GM12878 (cell line): ENCODE results near the gene NLGN1. TPM values are rescaled to one million over a fixed set of nuclear protein-coding genes. Genes with fewer than 3 reads are reported as not detected.

Experiments
- ATAC-seq: fragments of 200-7000 bp; cut with Tn5 transposase; 3 replicates; pipeline ENCODE4 v1.9.1; 2020; ENCODE audit warnings: mild to moderate bottlenecking, moderate library complexity
- BruUV-seq: library from RNA; stranded (reverse); fragments of 400-500 nt; replicated peaks from 2 replicates; lab custom pipeline; 2021; lab: Mats Ljungman, UMichigan
- CTCF ChIA-PET: fragments of 300-600 bp; sonication (Branson Sonifier 250); formaldehyde crosslinking; extraction: SDS; loops from one replicate; lab custom pipeline; 2021; ENCODE audit warnings: inconsistent platforms; lab: Yijun Ruan, JAX
- POLR2A ChIA-PET: fragments of 350-600 bp; formaldehyde crosslinking; extraction: SDS; loops from one replicate; lab custom pipeline; 2021; ENCODE audit warnings: inconsistent platforms; lab: Charles Lee
- RAD21 ChIA-PET: fragments of 300-600 bp; sonication (Branson Sonifier 250); formaldehyde crosslinking; loops from one replicate; lab custom pipeline; 2023; ENCODE audit warnings: antibody characterized with exemption; ENCODE audit not compliant: unreplicated experiment; lab: Charles Lee
- SMC1A ChIA-PET: fragments of 300-600 bp; sonication (Branson Sonifier 250); formaldehyde crosslinking; loops from one replicate; lab custom pipeline; 2023; ENCODE audit not compliant: unreplicated experiment, uncharacterized antibody; lab: Charles Lee
- DNase-seq: peaks from one replicate; pipeline ENCODE4 v3.0.0-alpha.2; 2011; ENCODE audit warnings: low read depth, low spot score
- FAIRE-seq: peaks from 3 replicates; lab custom pipeline; 2011; peaks lifted over from hg19 to GRCh38; lab: Jason Lieb, UNC
- H2AFZ ChIP-seq: 2 replicates; pipeline ENCODE4 v1.6.0; 2011; ENCODE audit warnings: low read depth, low read length, control low read depth; ENCODE audit not compliant: control insufficient read depth
- H3K27ac ChIP-seq: 2 replicates; pipeline ENCODE4 v1.5.1; 2011; ENCODE audit warnings: control low read depth; ENCODE audit not compliant: control insufficient read depth, insufficient read depth
- H3K27me3 ChIP-seq, 2 experiments: replicated peaks in 1 of 2; 2 replicates each; pipeline versions ENCODE4 v1.6.0 to v1.6.1; 2011; ENCODE audit warnings: low read length in 1 of 2; ENCODE audit not compliant: control insufficient read depth in 2 of 2, insufficient read depth in 2 of 2
- H3K36me3 ChIP-seq, 2 experiments: 2 replicates each; pipeline ENCODE4 v1.5.1; 2011; ENCODE audit warnings: low read length in 1 of 2; ENCODE audit not compliant: control insufficient read depth in 2 of 2, insufficient read depth in 2 of 2
- H3K4me1 ChIP-seq: 2 replicates; pipeline ENCODE4 v1.6.1; 2011; ENCODE audit warnings: mild to moderate bottlenecking, low read length, moderate library complexity, mixed read lengths; ENCODE audit not compliant: control insufficient read depth, insufficient read depth
- H3K4me2 ChIP-seq: 2 replicates; pipeline ENCODE4 v1.6.0; 2011; ENCODE audit warnings: control low read depth; ENCODE audit not compliant: control insufficient read depth, insufficient read depth
- H3K4me3 ChIP-seq: fragments of 200-600 bp; sonication (generic); 2 replicates; pipeline ENCODE4 v1.5.1; 2016
- H3K79me2 ChIP-seq: 2 replicates; pipeline ENCODE4 v1.6.0; 2011; ENCODE audit warnings: low read length; ENCODE audit not compliant: control insufficient read depth, insufficient read depth
- H3K9ac ChIP-seq: 2 replicates; pipeline ENCODE4 v1.8.0; 2011; ENCODE audit warnings: low read length, control low read depth, mixed read lengths; ENCODE audit not compliant: control insufficient read depth, insufficient read depth
- H3K9me3 ChIP-seq: replicated peaks from 3 replicates; pipeline ENCODE4 v1.5.1; 2011; ENCODE audit warnings: mild to moderate bottlenecking, low read length; ENCODE audit not compliant: control insufficient read depth, insufficient read depth
- H4K20me1 ChIP-seq: 2 replicates; pipeline ENCODE4 v1.6.0; 2011; ENCODE audit not compliant: control insufficient read depth, insufficient read depth
- IKZF1 ChIP-seq: fragments of 450-650 bp; conservative IDR thresholded peaks from 2 replicates; pipeline ENCODE4 v1.6.1; 2017; ENCODE audit warnings: antibody characterized with exemption, mild to moderate bottlenecking
- JUND ChIP-seq: IDR thresholded peaks from 2 replicates; pipeline ENCODE4 v1.6.1; 2012; ENCODE audit warnings: low read depth, mild to moderate bottlenecking, low read length, improper control_type of control experiment, moderate library complexity
- KLF5 ChIP-seq: fragments of 450-650 bp; IDR thresholded peaks from 2 replicates; pipeline ENCODE4 v1.6.1; 2014; ENCODE audit warnings: mild to moderate bottlenecking; ENCODE audit not compliant: partially characterized antibody
- NR2C1 ChIP-seq: fragments of 450-650 bp; IDR thresholded peaks from 2 replicates; pipeline ENCODE4 v1.6.1; 2017; ENCODE audit warnings: antibody characterized with exemption, mild to moderate bottlenecking, moderate library complexity
- POU2F2 ChIP-seq: IDR thresholded peaks from 3 replicates; pipeline ENCODE4 v1.6.1; 2011; ENCODE audit warnings: low read depth, mild to moderate bottlenecking, low read length, borderline replicate concordance
- RCOR1 ChIP-seq: conservative IDR thresholded peaks from 2 replicates; pipeline ENCODE4 v1.6.1; 2012; ENCODE audit warnings: low read depth, low read length, improper control_type of control experiment
- SREBF2 ChIP-seq: IDR thresholded peaks from 2 replicates; pipeline ENCODE4 v1.6.1; 2012; ENCODE audit warnings: mild to moderate bottlenecking, low read length
- SRF ChIP-seq, 2 experiments: IDR thresholded peaks; 2 replicates each; pipeline ENCODE4 v1.6.1; 2011; ENCODE audit warnings: low read depth in 2 of 2, low read length in 2 of 2, mild to moderate bottlenecking in 1 of 2, moderate library complexity in 1 of 2
- SUPT20H ChIP-seq: IDR thresholded peaks from 2 replicates; pipeline ENCODE4 v1.6.1; 2011; ENCODE audit warnings: low read depth, mild to moderate bottlenecking, low read length, moderate library complexity, borderline replicate concordance; ENCODE audit not compliant: control insufficient read depth
- ZBED1 ChIP-seq: IDR thresholded peaks from 2 replicates; pipeline ENCODE4 v1.6.1; 2016; ENCODE audit warnings: borderline replicate concordance
- ZNF622 ChIP-seq: fragments of 450-650 bp; IDR thresholded peaks from 2 replicates; pipeline ENCODE4 v1.6.1; 2017; ENCODE audit warnings: mild to moderate bottlenecking, inconsistent platforms
- WGBS: methylation state at CpG from one replicate; pipeline ENCODE4 v1.1.6; 2016; ENCODE audit warnings: low lambda C conversion rate; ENCODE audit not compliant: insufficient replicate concordance, insufficient coverage; ENCODE audit errors: missing lambda C conversion rate; 5-methylcytosine and 5-hydroxymethylcytosine counted together
- in situ Hi-C: fragments of 300-500 bp; cut with MboI; formaldehyde crosslinking; loops from 9 replicates; pipeline ENCODE4 v1.14.3; 2018; ENCODE audit warnings: mixed read lengths
- intact Hi-C: fragments of 100-400 bp; cut with micrococcal nuclease; formaldehyde crosslinking; loops from one replicate; pipeline ENCODE4 v1.14.2; 2022; ENCODE audit not compliant: unreplicated experiment
- polyA plus RNA-seq, 11 experiments: library from polyadenylated mRNA; depleted of rRNA in 4 of 11; unstranded in 6 of 11; stranded (reverse) in 5 of 11; fragments of >200 nt; fragmentation: Nextera tagmentation in 4 of 11; fragmentation: Illumina TruSeq in 1 of 11; extraction: Ambion mirVana in 4 of 11; extraction: Trizol in 1 of 11; gene quantifications; 1 replicate in 1 of 11; 2 replicates in 10 of 11; pipeline versions ENCODE4 v1.2.1 to v1.2.3, GENCODE V29; 2011 to 2016; ENCODE audit warnings: inconsistent platforms in 2 of 11, missing spikeins in 2 of 11, low read depth in 1 of 11
- total RNA-seq, 4 experiments: library from RNA; depleted of rRNA in 3 of 4; stranded (reverse); fragments of >200 nt in 3 of 4; fragmentation: Illumina TruSeq in 1 of 4; extraction: Trizol in 1 of 4; gene quantifications; 2 replicates each; pipeline versions ENCODE4 v1.2.1 to v1.2.3, GENCODE V29; 2013 to 2021
- TF ChIP-seq, protein P1 (sequence below): IDR thresholded peaks from 2 replicates; pipeline ENCODE4 v1.6.1; 2011; ENCODE audit warnings: borderline replicate concordance, low read depth, mild to moderate bottlenecking, moderate library complexity, low read length; ENCODE audit not compliant: insufficient read depth, poor library complexity, severe bottlenecking
- TF ChIP-seq, protein P2 (sequence below): fragments of 450-650 bp; IDR thresholded peaks from 2 replicates; pipeline ENCODE4 v1.6.1; 2017; ENCODE audit warnings: low read depth, mild to moderate bottlenecking, moderate library complexity
- TF ChIP-seq, protein P3 (sequence below): IDR thresholded peaks from 2 replicates; pipeline ENCODE4 v1.6.1; 2012; ENCODE audit warnings: mild to moderate bottlenecking, low read depth, low read length

NLGN1 gene
- total and polyA plus RNA-seq, 10 of the 15 experiments (the other 5 are each of a cell fraction or from before 2014, with no cell fraction given) = not detected

DNA sequence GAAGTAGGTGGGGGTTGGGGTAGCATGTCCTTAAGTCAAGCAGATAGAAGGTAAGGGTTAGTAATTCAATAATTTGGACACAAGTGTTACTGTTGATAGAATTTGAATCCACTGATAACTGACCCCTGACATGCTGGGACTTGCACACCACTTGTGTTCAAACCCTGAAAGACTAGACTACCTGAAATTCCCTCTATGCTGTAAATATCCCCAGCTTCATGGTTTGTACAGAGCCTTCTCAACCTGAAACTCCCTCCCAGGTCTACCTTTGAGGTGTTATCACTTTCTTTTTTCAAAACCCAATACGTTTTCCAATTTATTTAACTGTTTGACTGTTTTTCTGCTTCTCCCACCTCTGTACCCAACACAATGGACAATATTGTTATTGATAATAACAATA is 459.6 kb downstream of the NLGN1 start:
- ChIA-PET CTCF (no interaction called here), RAD21 (no interaction called here), POLR2A (no interaction called here), SMC1A (interaction anchor here (0.9 kb wide), 1 partner anchor 47 kb away, joined by 3 read pairs; no protein-coding TSS in a partner anchor)
- Histone ChIP-seq H3K9me3 (no peaks in the 10 kb centered on the region), H3K79me2 (no peaks in the 10 kb centered on the region), H3K9ac (no peak overlapping the region), H3K36me3 (no peaks in the 10 kb centered on the region), H3K4me1 (no peaks in the 10 kb centered on the region), H4K20me1 (no peaks in the 10 kb centered on the region), H3K27me3 (no peaks in the 10 kb centered on the region), H3K27ac (no peak overlapping the region), H3K4me2 (no peak overlapping the region), H2AFZ (no peak overlapping the region), H3K4me3 (no peak overlapping the region)
- WGBS = 5% methylated on average over 1 of the region's 1 CpG
- FAIRE-seq = no peak
- intact Hi-C loops = no loop called here
- BruUV-seq = no TSS peak
- ATAC-seq = peak; percentile 32
- DNase-seq = no peak
- in situ Hi-C loops = no loop called here
- TF ChIP-seq SREBF2 = no peak
- TF ChIP-seq SRF (IDR thresholded peaks at IDR 0.05; ENCODE audit: low read depth in 2 of 2, low read length in 2 of 2) = no peak
- no peak for TF ChIP-seq RCOR1
- no peak for TF ChIP-seq POU2F2
- TF ChIP-seq ZNF622 = no peak
- no peak for TF ChIP-seq KLF5
- TF ChIP-seq, protein P1, sequence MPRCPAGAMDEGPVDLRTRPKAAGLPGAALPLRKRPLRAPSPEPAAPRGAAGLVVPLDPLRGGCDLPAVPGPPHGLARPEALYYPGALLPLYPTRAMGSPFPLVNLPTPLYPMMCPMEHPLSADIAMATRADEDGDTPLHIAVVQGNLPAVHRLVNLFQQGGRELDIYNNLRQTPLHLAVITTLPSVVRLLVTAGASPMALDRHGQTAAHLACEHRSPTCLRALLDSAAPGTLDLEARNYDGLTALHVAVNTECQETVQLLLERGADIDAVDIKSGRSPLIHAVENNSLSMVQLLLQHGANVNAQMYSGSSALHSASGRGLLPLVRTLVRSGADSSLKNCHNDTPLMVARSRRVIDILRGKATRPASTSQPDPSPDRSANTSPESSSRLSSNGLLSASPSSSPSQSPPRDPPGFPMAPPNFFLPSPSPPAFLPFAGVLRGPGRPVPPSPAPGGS = no peak
- no peak for TF ChIP-seq ZBED1
- no peak for TF ChIP-seq SUPT20H
- TF ChIP-seq NR2C1 = no peak
- TF ChIP-seq JUND = no peak
- TF ChIP-seq, protein P2, sequence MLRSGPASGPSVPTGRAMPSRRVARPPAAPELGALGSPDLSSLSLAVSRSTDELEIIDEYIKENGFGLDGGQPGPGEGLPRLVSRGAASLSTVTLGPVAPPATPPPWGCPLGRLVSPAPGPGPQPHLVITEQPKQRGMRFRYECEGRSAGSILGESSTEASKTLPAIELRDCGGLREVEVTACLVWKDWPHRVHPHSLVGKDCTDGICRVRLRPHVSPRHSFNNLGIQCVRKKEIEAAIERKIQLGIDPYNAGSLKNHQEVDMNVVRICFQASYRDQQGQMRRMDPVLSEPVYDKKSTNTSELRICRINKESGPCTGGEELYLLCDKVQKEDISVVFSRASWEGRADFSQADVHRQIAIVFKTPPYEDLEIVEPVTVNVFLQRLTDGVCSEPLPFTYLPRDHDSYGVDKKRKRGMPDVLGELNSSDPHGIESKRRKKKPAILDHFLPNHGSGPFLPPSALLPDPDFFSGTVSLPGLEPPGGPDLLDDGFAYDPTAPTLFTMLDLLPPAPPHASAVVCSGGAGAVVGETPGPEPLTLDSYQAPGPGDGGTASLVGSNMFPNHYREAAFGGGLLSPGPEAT = no peak
- no peak for TF ChIP-seq IKZF1
- TF ChIP-seq, protein P3, sequence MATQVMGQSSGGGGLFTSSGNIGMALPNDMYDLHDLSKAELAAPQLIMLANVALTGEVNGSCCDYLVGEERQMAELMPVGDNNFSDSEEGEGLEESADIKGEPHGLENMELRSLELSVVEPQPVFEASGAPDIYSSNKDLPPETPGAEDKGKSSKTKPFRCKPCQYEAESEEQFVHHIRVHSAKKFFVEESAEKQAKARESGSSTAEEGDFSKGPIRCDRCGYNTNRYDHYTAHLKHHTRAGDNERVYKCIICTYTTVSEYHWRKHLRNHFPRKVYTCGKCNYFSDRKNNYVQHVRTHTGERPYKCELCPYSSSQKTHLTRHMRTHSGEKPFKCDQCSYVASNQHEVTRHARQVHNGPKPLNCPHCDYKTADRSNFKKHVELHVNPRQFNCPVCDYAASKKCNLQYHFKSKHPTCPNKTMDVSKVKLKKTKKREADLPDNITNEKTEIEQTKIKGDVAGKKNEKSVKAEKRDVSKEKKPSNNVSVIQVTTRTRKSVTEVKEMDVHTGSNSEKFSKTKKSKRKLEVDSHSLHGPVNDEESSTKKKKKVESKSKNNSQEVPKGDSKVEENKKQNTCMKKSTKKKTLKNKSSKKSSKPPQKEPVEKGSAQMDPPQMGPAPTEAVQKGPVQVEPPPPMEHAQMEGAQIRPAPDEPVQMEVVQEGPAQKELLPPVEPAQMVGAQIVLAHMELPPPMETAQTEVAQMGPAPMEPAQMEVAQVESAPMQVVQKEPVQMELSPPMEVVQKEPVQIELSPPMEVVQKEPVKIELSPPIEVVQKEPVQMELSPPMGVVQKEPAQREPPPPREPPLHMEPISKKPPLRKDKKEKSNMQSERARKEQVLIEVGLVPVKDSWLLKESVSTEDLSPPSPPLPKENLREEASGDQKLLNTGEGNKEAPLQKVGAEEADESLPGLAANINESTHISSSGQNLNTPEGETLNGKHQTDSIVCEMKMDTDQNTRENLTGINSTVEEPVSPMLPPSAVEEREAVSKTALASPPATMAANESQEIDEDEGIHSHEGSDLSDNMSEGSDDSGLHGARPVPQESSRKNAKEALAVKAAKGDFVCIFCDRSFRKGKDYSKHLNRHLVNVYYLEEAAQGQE = no peak
